Astrocyte of the spinal cord (primary cell): ENCODE results near the gene MRPL28.
A peak's percentile ranks its signal among the peaks of the same experiment; 100 is the strongest.
"Not testable (repeated sequence)": the region's sequence is repeated elsewhere in the genome, so short reads cannot be mapped to it uniquely, and the experiment has no call there.

Experiments
- DNase-seq: peaks from one replicate; pipeline ENCODE4 v3.0.0; 2011; ENCODE audit warnings: low read depth, low spot score
- H3K4me3 ChIP-seq: 2 replicates; pipeline ENCODE4 v1.5.1; 2011; ENCODE audit warnings: low read depth, mild to moderate bottlenecking, low read length, moderate library complexity
- CTCF ChIP-seq: IDR thresholded peaks from 2 replicates; pipeline ENCODE4 v1.5.1; 2012; ENCODE audit warnings: low read depth, mild to moderate bottlenecking, low read length, inconsistent platforms
- in situ Hi-C: cut with HindIII; loops from 2 replicates; pipeline ENCODE4 v1.10.0; 2017; ENCODE audit warnings: low sequenced_read_pairs

The MRPL28 gene

GRCh38 chr16:363110-363765, 7.1 kb downstream of the MRPL28 start:
- no peak for TF ChIP-seq CTCF
- DNase-seq: no peak
- in situ Hi-C loops: no loop called here
- H3K4me3 ChIP-seq: no peak overlapping the region

- in situ Hi-C loops, H3K4me3 ChIP-seq, DNase-seq: not testable (repeated sequence)
Observed at GRCh38 chr16:362702-362999, 7.7 kb downstream of the MRPL28 start.

- in situ Hi-C loops: no loop called here
- H3K4me3 ChIP-seq: no peak overlapping the region
- peak; percentile 68 for DNase-seq
- TF ChIP-seq CTCF: peak; percentile 79
Observed at GRCh38 chr16:361872-362701, 8.3 kb downstream of the MRPL28 start.

- no peak overlapping the region for H3K4me3 ChIP-seq
- in situ Hi-C loops: no loop called here
- no peak for DNase-seq
- no peak for TF ChIP-seq CTCF
Observed at GRCh38 chr16:361341-361871, 8.9 kb downstream of the MRPL28 start.

- in situ Hi-C loops: no loop called here
Observed at GRCh38 chr16:360698-361336, 9.5 kb downstream of the MRPL28 start.

GRCh38 chr16:359871-360697, 10.3 kb downstream of the MRPL28 start:
- DNase-seq: no peak
- in situ Hi-C loops: no loop called here
- TF ChIP-seq CTCF: no peak
- H3K4me3 ChIP-seq: no peak overlapping the region

More at GRCh38 chr16:360698-361336, 9.5 kb downstream of the MRPL28 start:
- no peak overlapping the region for H3K4me3 ChIP-seq
- TF ChIP-seq CTCF: no peak
- DNase-seq: no peak
